Measurements from ENCODE around the gene CDT1.

DNA sequence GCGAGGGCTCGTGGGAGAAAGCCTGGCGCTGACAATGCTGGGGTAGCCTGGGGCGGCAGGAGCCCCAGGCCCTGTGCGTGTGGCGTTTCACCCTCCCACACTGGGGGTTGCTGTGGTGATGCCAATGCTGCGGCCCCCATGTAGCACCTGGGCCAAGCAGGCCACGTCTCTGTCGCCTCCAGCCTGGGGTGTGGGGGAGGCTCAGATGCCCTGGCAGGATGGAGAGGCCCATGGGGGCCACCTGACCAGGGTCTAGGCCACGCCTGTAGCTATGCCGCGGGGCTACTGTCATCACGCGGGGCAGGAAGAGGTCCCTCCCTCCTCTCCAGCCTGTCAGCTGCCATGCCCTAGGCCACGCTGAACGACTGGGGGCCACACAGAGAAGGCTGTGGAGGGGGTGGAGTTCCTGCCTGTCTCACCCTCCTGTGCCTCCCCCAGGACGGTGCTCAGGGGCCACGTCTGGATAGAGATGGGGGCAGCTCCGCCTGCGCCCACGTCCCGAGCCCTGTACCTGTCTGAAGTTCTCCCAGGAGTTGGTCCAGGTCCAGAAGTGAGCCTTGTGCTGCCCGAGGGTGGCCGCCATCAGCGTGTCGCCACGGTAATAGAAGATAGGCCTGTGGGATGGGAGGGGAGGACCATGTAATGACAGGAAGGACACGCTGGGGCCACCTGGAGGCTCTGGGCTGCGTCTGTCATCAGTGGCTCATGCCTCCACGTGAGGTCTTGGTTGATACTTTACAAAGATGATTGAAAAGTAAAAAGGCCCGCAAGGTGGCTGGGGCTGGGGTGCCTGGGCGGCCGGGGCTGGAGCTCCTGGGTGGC is 20.9 kb downstream of the CDT1 start:
- TF ChIP-seq, protein P1, sequence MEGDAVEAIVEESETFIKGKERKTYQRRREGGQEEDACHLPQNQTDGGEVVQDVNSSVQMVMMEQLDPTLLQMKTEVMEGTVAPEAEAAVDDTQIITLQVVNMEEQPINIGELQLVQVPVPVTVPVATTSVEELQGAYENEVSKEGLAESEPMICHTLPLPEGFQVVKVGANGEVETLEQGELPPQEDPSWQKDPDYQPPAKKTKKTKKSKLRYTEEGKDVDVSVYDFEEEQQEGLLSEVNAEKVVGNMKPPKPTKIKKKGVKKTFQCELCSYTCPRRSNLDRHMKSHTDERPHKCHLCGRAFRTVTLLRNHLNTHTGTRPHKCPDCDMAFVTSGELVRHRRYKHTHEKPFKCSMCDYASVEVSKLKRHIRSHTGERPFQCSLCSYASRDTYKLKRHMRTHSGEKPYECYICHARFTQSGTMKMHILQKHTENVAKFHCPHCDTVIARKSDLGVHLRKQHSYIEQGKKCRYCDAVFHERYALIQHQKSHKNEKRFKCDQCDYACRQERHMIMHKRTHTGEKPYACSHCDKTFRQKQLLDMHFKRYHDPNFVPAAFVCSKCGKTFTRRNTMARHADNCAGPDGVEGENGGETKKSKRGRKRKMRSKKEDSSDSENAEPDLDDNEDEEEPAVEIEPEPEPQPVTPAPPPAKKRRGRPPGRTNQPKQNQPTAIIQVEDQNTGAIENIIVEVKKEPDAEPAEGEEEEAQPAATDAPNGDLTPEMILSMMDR (IDR thresholded peaks at IDR 0.05), result no peak
- TF ChIP-seq POLR2A (IDR thresholded peaks at IDR 0.05), result no peak

Data from testis (tissue), 2 donors.